ENCODE results near the gene PAIP2. TPM values are rescaled to one million over a fixed set of nuclear protein-coding genes. Genes with fewer than 3 reads are reported as not detected.

PAIP2 gene
- total and polyA plus RNA-seq, 5 donors from 2014 or later: 126 to 426 (median 350) TPM

DNA sequence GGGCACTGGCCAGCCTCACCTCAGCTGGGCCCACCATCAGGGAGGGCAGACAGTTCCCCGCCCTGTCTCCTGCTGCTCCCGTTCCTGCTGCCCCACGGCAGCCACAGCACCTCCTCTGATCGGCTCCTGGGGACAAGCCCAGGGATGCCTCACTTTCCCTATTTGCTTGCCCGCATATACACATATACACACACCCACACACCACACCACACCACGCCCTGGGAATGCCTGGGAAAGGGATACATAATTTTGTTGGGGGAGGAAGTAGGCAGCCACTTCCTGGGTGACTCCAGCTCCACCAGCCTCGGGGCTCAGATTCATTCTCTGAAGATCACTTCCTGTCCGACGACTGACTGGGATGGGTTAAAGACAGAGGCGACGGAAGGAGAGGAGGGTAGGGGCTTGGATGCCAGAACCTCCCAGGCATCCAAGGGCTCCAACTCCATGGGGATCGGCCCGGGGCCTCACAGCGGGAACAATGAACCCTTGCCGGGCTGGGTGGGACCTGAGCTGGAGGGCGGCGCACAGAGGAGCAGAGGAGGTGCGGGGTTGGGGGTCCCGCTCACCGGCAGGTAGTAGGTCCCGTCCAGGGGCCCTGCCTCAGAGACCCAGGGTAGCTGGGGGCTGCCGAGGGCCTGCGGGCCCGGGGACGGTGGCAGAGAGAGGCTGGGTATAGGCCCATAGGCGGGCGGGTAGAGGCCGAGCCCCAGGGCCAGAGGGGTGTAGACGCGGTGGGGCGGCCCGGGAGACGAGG is 50.1 kb downstream of the PAIP2 start:
- Histone ChIP-seq H3K27ac (ENCODE audit: insufficient read depth, low read length, poor library complexity, severe bottlenecking) (peak overlapping the region; percentile 61), H3K27me3 (ENCODE audit: control insufficient read depth, insufficient read depth, low read length) (no peaks in the 10 kb centered on the region), H3K9me3 (ENCODE audit: control insufficient read depth in 2 of 2, low read length in 2 of 2) (no peaks in the 10 kb centered on the region), H3K4me3 (ENCODE audit: low read depth, low read length) (no peak overlapping the region), H3K4me1 (ENCODE audit: control insufficient read depth, insufficient read depth, low read length, poor library complexity, severe bottlenecking) (peaks cover 53% of the 10 kb centered on the region), H3K36me3 (ENCODE audit: control insufficient read depth, insufficient read depth, low read length) (no peaks in the 10 kb centered on the region)
- peak in 1 of 3 donors; percentile 72 for DNase-seq
- Mint-ChIP-seq H3K27ac (peak overlapping the region; percentile 84 to 95 (median 89)), H3K4me3 (peak overlapping the region; percentile 83 to 95 (median 92)), H3K4me1 (peaks cover 0 to 47% (median 22%) of the 10 kb centered on the region in 4 donors), H3K27me3 (no peaks in the 10 kb centered on the region), H3K9me3 (peaks cover 0 to 2% (median 0%) of the 10 kb centered on the region in 7 donors), H3K36me3 (no peaks in the 10 kb centered on the region)
- ATAC-seq (ENCODE audit: low read depth in 2 of 2): no peak

DNA sequence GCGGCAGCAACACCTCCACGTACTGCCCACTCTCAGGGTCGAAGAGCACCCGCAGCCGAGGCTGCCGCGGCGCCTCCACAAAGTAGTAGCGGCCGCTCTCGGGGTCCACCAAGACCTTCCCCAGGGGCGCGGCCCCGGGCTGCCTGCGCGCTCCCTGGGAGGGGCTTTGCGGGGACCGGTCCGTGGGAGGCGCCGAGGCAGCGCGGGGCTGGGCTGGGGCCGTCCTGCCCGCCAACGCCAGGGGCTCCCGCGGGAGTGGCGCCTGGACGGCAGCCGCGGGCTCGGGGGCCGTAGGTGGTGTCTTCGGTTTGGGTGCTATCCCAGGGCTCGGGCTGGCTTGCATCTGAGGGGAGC is 50.6 kb downstream of the PAIP2 start:
- Mint-ChIP-seq H3K4me3 (peak overlapping the region; percentile 90 to 97 (median 93)), H3K27me3 (peaks cover 4% of the 10 kb centered on the region), H3K36me3 (no peaks in the 10 kb centered on the region), H3K9me3 (peaks cover 0 to 2% (median 0%) of the 10 kb centered on the region in 7 donors), H3K27ac (peak overlapping the region in 2 of 3 donors; percentile 83 to 89), H3K4me1 (peaks cover 0 to 47% (median 26%) of the 10 kb centered on the region in 4 donors)
- peak overlapping the region; percentile 61 for H3K27ac ChIP-seq (ENCODE audit: insufficient read depth, low read length, poor library complexity, severe bottlenecking)
- no peaks in the 10 kb centered on the region for H3K9me3 ChIP-seq (ENCODE audit: control insufficient read depth in 2 of 2, low read length in 2 of 2)
- H3K4me3 ChIP-seq (ENCODE audit: low read depth, low read length): no peak overlapping the region
- ATAC-seq (ENCODE audit: low read depth in 2 of 2) (peak in 1 of 2 donors; percentile 16), DNase-seq (no peak)
- H3K27me3 ChIP-seq (ENCODE audit: control insufficient read depth, insufficient read depth, low read length): no peaks in the 10 kb centered on the region
- peaks cover 53% of the 10 kb centered on the region for H3K4me1 ChIP-seq (ENCODE audit: control insufficient read depth, insufficient read depth, low read length, poor library complexity, severe bottlenecking)
- no peaks in the 10 kb centered on the region for H3K36me3 ChIP-seq (ENCODE audit: control insufficient read depth, insufficient read depth, low read length)

DNA sequence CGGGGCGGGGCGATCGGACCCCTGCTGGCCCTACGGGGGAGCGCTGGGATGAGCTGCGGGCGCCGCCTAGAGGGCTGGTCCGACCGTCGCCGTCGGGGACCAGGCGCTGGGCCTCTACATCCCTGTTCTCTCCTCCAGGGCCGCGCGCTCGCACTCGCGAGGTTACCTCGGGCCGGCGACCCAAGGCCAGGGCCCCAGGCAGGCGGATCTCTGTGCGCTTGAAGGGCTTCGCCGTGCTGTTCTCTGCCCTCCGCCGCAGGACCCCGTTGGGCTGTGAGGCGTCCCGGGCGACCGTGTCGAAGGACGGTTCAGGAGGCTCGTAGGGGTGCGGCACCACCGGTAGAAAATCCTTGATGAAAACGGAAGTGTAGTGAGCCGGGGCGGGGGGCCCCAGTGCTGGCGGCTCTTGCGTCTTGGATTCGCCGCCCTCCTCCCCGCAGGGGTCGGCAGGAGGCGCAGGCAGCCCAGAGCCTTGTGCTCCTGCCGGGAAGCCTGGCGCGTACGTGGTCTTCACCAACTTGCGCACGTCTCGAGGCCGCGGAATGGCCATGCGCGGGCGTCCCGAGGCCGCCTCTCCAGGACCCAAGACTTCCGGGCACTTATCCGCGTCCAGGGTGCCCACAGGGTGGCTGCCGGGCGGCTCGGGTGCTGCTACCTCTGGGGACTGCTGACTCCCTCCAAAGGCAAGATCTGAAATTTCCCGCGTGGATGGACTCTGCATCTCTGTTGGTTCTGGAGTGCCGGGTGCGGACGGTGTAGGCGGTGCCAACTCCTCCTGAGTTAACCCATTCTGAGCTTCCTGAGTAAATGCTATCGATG is 51.2 kb downstream of the PAIP2 start:
- H3K36me3 ChIP-seq (ENCODE audit: control insufficient read depth, insufficient read depth, low read length): no peaks in the 10 kb centered on the region
- Mint-ChIP-seq H3K4me3 (peak overlapping the region; percentile 90 to 97 (median 93)), H3K4me1 (peaks cover 0 to 47% (median 26%) of the 10 kb centered on the region in 4 donors), H3K9me3 (peaks cover 0 to 2% (median 0%) of the 10 kb centered on the region in 7 donors), H3K27ac (peak overlapping the region; percentile 63 to 86 (median 83)), H3K36me3 (no peaks in the 10 kb centered on the region), H3K27me3 (peaks cover 4% of the 10 kb centered on the region)
- DNase-seq (peak; percentile 70 to 90 (median 72)), ATAC-seq (ENCODE audit: low read depth in 2 of 2) (peak; percentile 73 to 75)
- peaks cover 53% of the 10 kb centered on the region for H3K4me1 ChIP-seq (ENCODE audit: control insufficient read depth, insufficient read depth, low read length, poor library complexity, severe bottlenecking)
- H3K9me3 ChIP-seq (ENCODE audit: control insufficient read depth in 2 of 2, low read length in 2 of 2): no peaks in the 10 kb centered on the region
- no peaks in the 10 kb centered on the region for H3K27me3 ChIP-seq (ENCODE audit: control insufficient read depth, insufficient read depth, low read length)
- peak overlapping the region; percentile 72 for H3K4me3 ChIP-seq (ENCODE audit: low read depth, low read length)
- H3K27ac ChIP-seq (ENCODE audit: insufficient read depth, low read length, poor library complexity, severe bottlenecking): peak overlapping the region; percentile 61

DNA sequence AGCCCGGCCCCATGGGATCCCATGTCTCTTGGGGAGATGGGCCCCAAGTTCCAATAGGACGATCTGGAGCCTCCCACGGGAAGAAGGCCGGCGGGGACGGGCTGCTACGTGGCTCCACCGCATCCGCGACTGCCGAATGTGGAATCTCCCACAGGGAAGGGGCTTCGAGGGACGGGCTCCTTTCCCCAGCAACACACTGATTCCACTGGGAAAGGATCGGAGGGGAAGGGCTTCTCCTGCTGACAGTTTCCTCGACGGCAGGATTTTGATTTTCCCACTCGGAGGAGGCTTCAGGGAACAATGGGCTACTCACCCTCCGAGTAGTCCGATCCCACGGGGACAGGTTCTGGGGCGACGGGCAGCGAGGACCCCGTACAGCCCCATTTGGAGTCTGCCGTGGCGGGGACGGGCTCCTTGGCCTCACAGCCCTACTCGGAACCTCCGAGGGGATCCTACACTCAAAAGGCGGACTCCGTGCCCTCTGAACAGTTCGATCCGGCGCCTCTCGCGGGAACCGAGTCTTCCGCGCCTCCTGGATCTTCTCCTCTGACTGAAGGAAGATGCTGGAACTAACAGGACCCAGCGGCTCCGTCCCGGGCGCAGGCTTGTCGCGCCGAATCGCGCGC is 52.0 kb downstream of the PAIP2 start:
- Mint-ChIP-seq H3K9me3 (peaks cover 0 to 2% (median 0%) of the 10 kb centered on the region in 7 donors), H3K4me3 (peak overlapping the region; percentile 90 to 97 (median 93)), H3K27me3 (peaks cover 4% of the 10 kb centered on the region), H3K36me3 (no peaks in the 10 kb centered on the region), H3K27ac (peak overlapping the region in 2 of 3 donors; percentile 36 to 83), H3K4me1 (peaks cover 0 to 45% (median 26%) of the 10 kb centered on the region in 4 donors)
- Histone ChIP-seq H3K27me3 (ENCODE audit: control insufficient read depth, insufficient read depth, low read length) (no peaks in the 10 kb centered on the region), H3K4me3 (ENCODE audit: low read depth, low read length) (peak overlapping the region; percentile 72), H3K27ac (ENCODE audit: insufficient read depth, low read length, poor library complexity, severe bottlenecking) (no peak overlapping the region), H3K9me3 (ENCODE audit: control insufficient read depth in 2 of 2, low read length in 2 of 2) (no peaks in the 10 kb centered on the region), H3K36me3 (ENCODE audit: control insufficient read depth, insufficient read depth, low read length) (no peaks in the 10 kb centered on the region), H3K4me1 (ENCODE audit: control insufficient read depth, insufficient read depth, low read length, poor library complexity, severe bottlenecking) (peaks cover 53% of the 10 kb centered on the region)
- DNase-seq: no peak
- no peak for ATAC-seq (ENCODE audit: low read depth in 2 of 2)

DNA sequence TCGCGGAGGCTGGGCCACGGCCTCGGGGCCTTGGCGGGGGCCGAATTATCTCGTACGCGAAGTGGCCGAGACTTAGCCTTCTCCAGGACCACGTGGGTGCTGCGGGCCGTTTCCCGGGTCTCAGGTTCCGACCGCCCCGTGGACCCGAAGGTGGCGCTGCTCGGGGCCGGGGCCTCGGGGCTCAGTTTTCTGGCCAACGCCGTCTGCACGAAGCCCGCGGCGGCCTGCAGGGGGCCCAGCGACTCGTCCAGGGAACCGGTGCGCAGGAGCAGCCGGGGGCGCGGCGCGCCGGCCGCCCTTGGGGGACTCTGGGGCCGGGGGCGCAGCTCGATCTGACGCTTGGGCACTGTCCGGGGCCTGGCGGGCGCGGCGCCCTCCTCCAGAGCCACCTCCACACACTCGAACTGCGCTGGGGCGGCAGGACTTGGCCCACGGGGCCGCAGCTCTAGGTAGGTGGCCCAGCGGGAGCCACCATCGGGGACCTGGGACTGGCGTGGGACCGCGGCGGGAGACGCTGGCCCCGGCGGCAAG is 52.5 kb downstream of the PAIP2 start:
- Mint-ChIP-seq H3K4me3 (peak overlapping the region in 3 of 4 donors; percentile 63 to 91 (median 90)), H3K27ac (no peak overlapping the region), H3K9me3 (peaks cover 0 to 2% (median 0%) of the 10 kb centered on the region in 7 donors), H3K36me3 (no peaks in the 10 kb centered on the region), H3K27me3 (peaks cover 4% of the 10 kb centered on the region), H3K4me1 (peaks cover 0 to 40% (median 26%) of the 10 kb centered on the region in 4 donors)
- ATAC-seq (ENCODE audit: low read depth in 2 of 2) (no peak), DNase-seq (peak; percentile 38 to 78 (median 53))
- Histone ChIP-seq H3K36me3 (ENCODE audit: control insufficient read depth, insufficient read depth, low read length) (no peaks in the 10 kb centered on the region), H3K27me3 (ENCODE audit: control insufficient read depth, insufficient read depth, low read length) (no peaks in the 10 kb centered on the region), H3K4me1 (ENCODE audit: control insufficient read depth, insufficient read depth, low read length, poor library complexity, severe bottlenecking) (peaks cover 51% of the 10 kb centered on the region), H3K27ac (ENCODE audit: insufficient read depth, low read length, poor library complexity, severe bottlenecking) (no peak overlapping the region), H3K9me3 (ENCODE audit: control insufficient read depth in 2 of 2, low read length in 2 of 2) (no peaks in the 10 kb centered on the region), H3K4me3 (ENCODE audit: low read depth, low read length) (peak overlapping the region; percentile 72)

- no peaks in the 10 kb centered on the region for H3K9me3 ChIP-seq (ENCODE audit: control insufficient read depth in 2 of 2, low read length in 2 of 2)
- H3K4me3 ChIP-seq (ENCODE audit: low read depth, low read length): peak within 1 kb of the TSS; percentile 72
- H3K4me1 Mint-ChIP-seq: peaks cover 0 to 33% (median 23%) of the 10 kb centered on the region in 4 donors
- H3K27ac ChIP-seq (ENCODE audit: insufficient read depth, low read length, poor library complexity, severe bottlenecking): no peak within 1 kb of the TSS
- peak within 1 kb of the TSS; percentile 52 to 91 (median 76) for H3K4me3 Mint-ChIP-seq
- H3K9me3 Mint-ChIP-seq: peaks cover 0 to 2% (median 0%) of the 10 kb centered on the region in 7 donors
- no peak for DNase-seq
- H3K36me3 Mint-ChIP-seq: no peaks in the 10 kb centered on the region
- no peak for ATAC-seq (ENCODE audit: low read depth in 2 of 2)
- no peaks in the 10 kb centered on the region for H3K27me3 ChIP-seq (ENCODE audit: control insufficient read depth, insufficient read depth, low read length)
- peaks cover 4% of the 10 kb centered on the region for H3K27me3 Mint-ChIP-seq
- H3K27ac Mint-ChIP-seq: no peak within 1 kb of the TSS
- H3K36me3 ChIP-seq (ENCODE audit: control insufficient read depth, insufficient read depth, low read length): no peaks in the 10 kb centered on the region
- H3K4me1 ChIP-seq (ENCODE audit: control insufficient read depth, insufficient read depth, low read length, poor library complexity, severe bottlenecking): peaks cover 44% of the 10 kb centered on the region
Measured at GRCh38 chr5:139394654-139395566, 53.3 kb downstream of the PAIP2 start, which contains the start of gene PROB1. PROB1 (minus strand) TSS chr5:139395104; CDS start chr5:139395081, 23 bp downstream.

Data from CD4-positive, CD25-positive, alpha-beta regulatory T cell (primary cell).